ENCODE data around the gene PRMT2.

Gene PRMT2

DNA sequence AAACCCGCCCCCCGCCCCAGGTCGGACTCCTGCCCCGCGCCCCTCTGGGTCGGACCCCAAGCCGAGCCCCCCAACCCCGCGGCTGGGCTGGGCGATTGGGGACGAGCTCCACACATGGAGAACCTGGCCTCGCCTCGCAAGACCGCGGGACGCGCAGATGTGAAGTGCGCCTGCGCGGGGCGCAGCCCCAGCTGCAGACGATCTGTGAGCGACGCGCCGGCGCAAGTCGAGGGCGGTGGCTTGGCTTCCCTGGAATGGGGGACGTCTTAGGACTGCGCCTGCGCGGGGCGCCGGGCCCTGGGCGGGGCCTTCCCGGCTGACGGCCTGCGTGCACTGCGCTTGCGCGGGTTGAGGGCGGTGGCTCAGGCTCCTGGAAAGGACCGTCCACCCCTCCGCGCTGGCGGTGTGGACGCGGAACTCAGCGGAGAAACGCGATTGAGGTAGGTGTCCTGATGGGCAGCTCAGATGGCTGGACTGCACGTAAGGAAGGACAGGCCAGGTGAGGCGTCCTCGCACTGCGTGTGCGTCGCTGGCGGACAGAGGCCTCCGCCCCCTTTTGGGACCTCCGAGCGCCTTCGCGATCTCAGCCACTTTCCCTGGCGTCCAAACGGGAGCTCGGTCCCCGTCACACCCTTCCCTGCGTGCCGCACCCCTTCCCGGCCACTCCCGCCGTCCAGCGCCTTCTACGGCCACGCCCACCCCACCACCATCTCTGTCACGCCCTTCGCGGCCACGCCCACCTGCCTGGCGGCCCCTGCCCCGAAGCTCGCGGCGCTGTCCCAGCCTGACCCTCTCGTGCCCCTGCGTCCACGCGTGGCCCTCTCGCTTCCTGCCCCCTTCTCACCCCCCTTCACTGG, at the start of gene PRMT2:
PRMT2 (plus strand) TSS at position 351 of the 857 bp plus-strand sequence. CDS start 1,278 bp downstream, outside the sequence.
- FAIRE-seq (no peak), DNase-seq (ENCODE audit: insufficient read length, low spot score) (peak; percentile 99)
- TF ChIP-seq, protein P1, sequence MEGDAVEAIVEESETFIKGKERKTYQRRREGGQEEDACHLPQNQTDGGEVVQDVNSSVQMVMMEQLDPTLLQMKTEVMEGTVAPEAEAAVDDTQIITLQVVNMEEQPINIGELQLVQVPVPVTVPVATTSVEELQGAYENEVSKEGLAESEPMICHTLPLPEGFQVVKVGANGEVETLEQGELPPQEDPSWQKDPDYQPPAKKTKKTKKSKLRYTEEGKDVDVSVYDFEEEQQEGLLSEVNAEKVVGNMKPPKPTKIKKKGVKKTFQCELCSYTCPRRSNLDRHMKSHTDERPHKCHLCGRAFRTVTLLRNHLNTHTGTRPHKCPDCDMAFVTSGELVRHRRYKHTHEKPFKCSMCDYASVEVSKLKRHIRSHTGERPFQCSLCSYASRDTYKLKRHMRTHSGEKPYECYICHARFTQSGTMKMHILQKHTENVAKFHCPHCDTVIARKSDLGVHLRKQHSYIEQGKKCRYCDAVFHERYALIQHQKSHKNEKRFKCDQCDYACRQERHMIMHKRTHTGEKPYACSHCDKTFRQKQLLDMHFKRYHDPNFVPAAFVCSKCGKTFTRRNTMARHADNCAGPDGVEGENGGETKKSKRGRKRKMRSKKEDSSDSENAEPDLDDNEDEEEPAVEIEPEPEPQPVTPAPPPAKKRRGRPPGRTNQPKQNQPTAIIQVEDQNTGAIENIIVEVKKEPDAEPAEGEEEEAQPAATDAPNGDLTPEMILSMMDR (IDR thresholded peaks at IDR 0.05; ENCODE audit: insufficient read depth, missing control alignments), result no peak

DNA sequence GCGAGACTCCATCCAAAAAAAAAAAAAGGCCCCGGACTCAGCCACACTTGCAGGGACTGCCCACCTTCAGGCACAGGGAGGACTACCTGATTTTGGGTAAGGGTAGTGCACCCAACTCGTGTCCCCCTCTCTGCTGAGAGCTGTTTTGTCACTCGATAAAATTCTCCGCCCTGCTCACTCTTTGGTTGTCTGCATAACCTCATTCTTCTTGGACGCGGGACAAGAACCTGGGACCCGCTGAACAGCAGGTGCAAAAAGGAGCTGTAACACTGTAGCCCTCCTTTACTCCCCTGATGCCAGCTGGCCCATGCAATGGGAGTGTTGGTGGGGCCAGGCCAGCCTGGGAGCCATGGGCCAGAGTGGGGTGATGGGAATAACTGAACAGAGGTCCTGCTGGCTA, 41.2 kb upstream of the PRMT2 start:
- TF ChIP-seq, protein P1 (IDR thresholded peaks at IDR 0.05; ENCODE audit: insufficient read depth, missing control alignments), result no peak
- DNase-seq (ENCODE audit: insufficient read length, low spot score), result no peak
- FAIRE-seq, result no peak

DNA sequence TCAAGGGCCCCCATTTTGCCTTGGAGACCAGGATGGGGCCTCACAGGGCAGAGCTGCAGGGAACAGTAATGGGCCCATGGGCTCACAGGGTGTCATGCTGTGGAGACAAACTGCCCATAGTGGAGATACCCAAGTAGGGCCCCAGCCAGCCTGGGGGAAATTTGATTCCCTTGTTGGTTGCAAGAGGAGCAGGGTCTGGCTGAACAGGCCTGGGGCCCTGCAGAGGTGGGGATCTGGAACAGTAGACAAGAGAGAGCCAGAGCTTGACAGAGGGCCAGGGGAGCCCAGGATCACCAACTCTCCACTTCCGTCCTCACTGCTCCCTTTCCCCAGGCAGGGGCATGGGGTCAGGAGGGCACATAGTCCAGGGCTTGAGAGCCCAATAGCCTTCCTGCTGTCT, 39.3 kb upstream of the PRMT2 start:
- no peak for FAIRE-seq
- no peak for DNase-seq (ENCODE audit: insufficient read length, low spot score)
- TF ChIP-seq, protein P1 (IDR thresholded peaks at IDR 0.05; ENCODE audit: insufficient read depth, missing control alignments), result no peak

DNA sequence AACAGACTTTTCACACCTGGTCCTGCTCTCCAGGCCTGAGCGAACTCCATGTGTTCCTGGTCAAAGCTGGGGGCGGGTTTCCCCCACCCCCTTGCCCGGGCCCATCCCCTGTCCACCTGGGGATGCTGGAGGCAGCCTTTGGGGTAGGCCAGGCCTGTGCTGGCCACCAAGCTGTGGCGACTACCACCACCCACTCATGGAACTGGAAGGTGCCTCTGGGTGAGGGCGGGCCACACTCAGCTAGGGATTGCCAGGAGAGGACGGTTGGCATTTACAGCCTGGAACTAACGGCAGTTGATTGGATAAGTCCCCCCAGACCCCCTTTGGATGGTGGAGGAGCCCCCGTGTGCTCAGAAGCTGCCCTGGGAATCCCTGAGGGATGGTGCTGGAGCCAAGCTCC, 38.4 kb upstream of the PRMT2 start:
- TF ChIP-seq, protein P1 (IDR thresholded peaks at IDR 0.05; ENCODE audit: insufficient read depth, missing control alignments), result no peak
- DNase-seq (ENCODE audit: insufficient read length, low spot score) (no peak), FAIRE-seq (no peak)

DNA sequence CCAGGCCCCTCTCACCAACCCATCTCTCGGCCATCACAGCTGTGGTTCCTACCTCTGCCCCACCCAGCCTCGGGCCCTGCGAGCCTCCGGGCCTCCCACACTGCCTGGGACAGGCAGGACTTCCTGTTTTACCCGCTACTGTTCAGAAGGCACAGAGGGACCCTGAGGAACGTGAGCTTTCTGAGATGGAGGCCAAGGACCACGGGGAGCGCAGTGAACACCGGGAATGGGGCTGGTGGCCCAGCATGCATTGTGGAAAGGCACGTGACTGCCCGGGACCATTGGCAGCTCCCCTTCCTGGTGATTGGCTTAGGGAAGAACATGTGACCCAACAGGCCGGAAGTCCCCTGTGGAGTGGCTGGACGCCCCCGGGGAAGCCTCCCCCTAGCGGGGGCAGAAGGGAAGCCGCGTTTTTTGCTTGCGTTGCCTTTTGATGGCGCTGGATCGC, 37.6 kb upstream of the PRMT2 start:
- no peak for FAIRE-seq
- TF ChIP-seq, protein P1 (IDR thresholded peaks at IDR 0.05; ENCODE audit: insufficient read depth, missing control alignments), result no peak
- DNase-seq (ENCODE audit: insufficient read length, low spot score), result no peak

DNA sequence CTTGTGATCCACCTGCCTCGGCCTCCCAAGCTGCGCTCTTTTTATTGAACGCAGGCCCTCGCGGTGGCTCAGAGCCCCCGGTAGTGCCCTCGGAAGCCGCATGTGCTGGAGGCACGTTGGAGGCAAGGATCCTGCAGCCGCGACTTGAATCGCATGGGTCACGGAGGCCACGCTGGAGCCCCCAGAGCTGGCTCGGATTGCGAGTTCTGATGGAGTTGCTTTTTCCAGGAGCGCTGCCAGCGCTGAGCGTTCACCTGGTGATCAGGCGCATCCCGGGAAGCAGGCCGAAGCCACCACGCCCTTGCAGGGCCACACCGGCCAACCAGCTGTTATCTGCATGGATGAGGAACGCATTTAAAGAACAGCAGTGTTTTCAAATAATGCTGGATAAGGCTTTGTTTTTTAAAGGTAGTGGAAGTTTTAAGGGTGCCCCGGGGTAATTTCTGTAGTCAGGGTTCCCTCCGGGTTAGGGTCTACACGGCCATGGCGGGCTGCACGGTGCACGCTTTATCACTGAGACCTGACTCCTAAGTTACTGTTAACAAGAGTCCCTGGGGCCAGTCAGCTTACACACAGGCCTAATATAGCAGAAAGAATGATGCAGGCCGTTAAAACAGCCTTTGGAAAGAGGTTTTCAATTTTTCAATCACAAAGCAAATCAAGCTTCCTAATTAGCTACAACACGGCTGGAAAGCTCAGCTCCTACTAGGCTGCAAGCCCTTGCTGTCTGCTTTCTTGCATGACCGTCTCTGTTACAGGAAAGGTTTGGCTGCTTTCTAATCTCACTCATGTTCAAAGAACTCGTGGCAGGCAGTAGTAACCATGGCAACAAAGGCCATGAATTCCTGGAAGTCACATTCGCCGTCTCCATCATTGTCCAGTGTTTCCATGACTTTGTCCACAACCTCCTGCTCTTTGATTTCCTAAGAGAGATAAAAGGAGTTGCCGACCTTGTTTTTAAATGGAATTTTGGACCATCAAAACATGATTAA, 36.6 kb upstream of the PRMT2 start:
- FAIRE-seq (no peak), DNase-seq (ENCODE audit: insufficient read length, low spot score) (no peak)
- TF ChIP-seq, protein P1 (IDR thresholded peaks at IDR 0.05; ENCODE audit: insufficient read depth, missing control alignments), result no peak

Data from D721Med (cell line).